Activated CD4-positive, alpha-beta T cell treated with anti-CD3 and anti-CD28 coated beads, Interleukin-2, Interleukin-6, amounts not matched to agents 100 ng/mL and 50 ng/mL, durations not matched to agents 16 hours and 8 hours (primary cell): ENCODE results near the gene RALGPS1.

Experiments used
- DNase-seq: peaks from one replicate; pipeline ENCODE4 v3.0.0-alpha.2; 2020

The RALGPS1 gene

DNA sequence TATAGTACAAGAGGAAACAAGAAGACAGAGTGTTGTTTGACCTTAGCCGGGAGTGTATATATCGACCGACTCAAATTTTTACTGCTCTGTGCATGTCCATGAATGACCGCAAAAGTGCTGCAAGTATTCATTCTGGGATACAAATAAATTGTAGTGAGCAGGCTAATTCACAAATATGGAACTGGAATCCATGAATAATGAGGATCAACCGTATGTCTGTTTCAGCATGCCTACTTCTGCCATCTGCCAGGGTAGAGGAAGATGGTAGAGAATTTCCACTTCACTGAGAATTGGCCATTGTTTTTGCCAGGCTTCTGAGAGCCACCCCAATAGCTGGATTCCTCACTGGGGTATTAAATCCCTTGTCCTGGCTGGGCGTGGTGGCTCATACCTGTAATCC is 8.5 kb upstream of the RALGPS1 start:
- no peak for DNase-seq

DNA sequence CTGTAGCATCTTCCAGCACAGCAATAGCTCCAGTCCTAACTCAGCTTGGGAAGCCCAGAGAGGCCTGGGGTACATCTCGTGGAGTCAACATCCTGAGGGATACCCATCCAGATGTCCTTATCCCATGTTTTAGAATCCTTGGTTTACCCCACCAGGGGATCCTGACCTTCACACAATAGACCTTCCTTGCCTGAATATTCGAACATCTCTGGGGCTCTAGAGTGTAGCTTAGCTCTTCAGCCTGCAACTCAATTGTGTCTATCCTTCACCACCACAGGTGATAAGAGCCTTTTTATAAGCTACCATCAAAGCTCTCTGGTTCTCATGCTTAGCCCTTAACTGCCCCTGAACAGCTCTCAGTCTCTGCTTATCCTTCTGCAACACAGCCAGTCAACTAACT is 7.5 kb upstream of the RALGPS1 start:
- DNase-seq = no peak

DNA sequence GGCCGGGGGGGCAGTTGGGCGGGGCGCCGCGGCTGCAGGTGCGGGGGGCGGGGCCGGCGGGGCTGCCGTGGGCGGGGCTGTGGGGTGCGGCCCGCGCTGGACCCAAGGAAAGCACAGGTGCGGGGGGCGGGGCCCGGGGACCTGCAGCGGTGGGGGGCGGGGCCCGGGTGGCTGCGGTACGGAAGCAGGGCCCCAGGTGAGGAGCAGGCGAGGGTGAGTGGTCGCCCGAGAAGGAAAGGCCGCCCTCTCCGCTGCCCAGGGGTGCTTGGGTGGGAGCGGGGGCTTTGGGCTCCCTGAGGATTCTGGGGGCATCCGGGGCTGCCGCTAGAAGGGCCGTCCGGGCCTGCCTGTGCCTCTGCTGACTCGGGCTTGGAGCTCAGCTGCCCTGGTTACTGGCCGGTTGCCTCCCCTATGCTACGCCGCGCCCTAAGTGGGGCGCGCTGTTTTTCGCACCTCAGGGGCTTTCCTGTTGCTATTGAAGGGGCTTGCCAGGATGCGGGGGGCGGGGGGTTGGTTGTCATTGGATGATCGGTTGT is 767 bp downstream of the RALGPS1 start:
- peak; percentile 36 for DNase-seq

DNA sequence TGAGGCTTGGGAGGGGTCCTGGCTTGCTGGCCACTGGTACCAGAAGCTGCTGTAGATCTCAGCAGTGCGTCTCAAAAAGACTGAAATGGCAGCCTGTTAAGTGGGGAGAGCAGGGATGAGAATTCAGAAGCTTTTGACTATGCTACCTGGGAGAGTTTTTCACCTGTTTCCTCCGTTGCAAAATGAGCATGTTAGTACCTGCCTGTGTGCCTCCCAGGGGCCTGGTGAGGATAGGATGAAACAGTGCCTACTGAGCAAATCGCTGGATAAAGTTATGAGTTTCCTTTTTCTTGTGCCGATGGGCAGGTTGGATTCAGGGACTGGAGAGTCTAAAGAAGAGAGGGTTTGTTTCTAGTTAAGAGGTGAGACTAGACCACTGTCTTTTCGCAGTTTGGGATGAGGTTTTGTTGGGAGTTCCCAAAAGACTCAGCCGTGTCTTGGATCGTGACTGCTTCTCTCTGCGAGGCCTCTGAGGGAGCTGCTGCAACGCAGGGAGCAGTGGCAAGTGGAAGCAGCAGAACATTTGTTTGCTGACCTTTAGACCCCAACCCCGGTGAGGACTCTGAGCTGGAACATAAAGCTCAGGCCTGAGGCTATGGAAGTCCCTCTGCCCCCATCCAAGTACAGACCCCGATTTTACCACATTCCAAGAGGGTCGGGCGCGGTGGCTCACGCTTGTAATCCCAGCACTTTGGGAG is 1.4 kb downstream of the RALGPS1 start:
- DNase-seq = no peak

DNA sequence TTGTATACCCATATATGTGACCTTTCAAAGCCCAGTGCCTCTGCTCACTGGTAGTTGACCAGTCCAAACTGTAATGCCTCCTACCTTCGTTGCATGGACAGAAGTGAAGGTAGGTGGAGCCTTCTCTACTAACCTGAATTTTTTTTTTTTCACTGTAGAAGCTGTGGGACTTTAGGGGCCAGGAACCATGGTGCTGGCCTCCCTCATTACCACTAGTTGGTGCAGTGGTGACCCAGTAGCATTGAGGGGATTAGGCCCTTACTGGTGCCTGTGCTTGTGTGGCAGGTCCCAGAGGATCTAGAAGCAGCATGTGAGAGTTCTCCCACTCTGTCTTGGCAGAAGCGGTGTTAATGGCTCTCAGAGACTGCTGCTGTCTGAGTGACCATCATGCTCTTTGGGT is 2.3 kb downstream of the RALGPS1 start:
- DNase-seq = no peak

DNA sequence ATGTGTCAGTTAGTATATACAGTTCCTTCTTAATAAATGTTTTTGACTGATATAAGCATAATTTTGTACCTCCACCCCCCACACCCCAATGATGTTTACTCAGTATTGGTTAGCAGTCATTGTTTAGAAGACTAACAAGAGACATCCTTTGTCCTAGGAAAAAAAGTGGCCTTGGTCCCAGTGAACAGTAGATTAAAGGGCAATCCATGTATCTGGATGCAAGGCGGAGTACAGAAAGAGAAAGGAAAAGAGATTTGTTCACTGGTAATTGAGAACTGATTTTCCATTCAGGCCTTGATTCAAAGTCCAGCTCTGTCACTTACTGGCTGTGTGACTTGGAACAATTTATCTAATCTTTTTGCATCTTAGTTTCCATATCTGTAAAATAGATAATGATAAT is 4.6 kb downstream of the RALGPS1 start:
- DNase-seq = no peak

DNA sequence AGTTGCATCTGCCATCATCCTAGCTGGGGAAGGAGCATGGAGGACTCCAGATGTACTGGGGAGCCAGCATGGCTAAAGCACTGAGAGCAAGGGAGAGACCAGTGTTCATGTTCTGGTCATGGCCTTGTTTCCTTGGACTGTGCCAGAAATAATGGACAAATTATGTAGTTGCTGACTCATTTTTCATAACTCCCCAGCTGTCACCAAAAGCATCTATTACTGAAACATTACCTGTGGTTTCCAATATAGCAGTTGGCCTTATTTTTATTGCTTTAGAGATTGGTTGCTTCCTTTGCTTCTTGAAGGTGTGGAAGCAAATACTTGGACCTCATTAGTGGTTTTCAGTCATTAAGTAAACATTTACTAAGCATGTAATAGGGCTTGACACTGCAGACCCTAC is 11.3 kb downstream of the RALGPS1 start:
- DNase-seq = no peak

DNA sequence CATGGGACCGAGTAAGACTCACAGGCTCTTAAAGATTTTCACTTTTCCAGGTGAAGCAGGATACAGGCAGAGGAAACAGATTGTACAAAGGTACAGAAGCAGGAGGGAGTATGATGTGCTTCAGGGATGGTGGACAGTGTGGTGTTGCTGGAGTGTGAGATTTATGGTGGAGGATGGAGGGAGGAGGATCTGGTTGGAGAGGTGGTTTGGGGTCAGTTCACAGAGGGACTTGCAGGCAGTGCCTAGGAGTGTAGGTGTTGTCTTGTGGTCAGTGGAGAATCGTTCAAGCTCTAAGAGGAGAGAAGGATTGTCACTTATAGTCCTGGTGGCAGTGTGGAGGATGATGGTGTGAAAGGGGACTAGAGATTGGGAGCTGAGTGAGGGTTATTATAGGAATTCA is 11.8 kb downstream of the RALGPS1 start:
- DNase-seq = no peak

DNA sequence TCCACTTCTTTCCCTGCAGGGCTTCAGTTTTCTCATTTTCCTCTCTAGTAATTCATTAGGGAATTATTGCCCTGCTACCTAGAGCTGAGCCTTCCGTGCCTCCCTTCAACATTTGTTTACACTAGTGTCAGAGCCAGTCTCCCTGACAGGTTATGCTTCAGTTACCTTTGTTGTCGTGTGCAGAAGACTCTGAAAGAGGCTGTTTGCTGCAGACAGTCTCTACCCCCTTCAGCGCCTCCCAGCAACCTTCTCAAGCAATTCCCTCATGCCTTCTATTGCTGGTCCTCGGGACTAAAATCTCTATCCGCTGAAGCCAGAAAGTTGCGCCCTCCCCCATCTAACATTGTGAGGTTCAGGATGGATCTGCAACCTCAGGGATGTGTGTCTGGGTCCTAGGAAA is 12.8 kb downstream of the RALGPS1 start:
- no peak for DNase-seq

DNA sequence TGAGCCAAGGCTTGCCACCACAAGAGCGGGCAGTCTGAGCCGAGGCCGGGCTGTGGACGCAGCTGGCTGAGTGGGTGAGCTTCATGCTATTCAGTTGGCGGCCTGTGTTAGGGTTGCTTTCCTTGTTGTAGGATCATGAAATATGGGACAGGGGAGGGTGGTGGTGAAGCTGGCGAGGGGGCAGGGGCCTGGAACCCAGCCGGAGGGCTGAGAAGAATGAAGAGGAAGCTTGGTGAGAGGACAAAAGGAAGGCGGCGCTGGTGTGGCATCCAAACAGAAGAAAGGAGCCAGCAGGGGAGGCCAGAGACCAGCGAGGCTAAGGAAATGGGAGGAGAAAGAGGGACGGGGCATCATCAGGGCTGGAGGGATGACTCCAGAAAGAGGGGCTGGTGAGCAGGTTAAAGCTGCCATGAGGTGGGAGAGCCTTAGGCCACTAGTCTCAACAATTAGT is 18.3 kb downstream of the RALGPS1 start:
- no peak for DNase-seq

DNA sequence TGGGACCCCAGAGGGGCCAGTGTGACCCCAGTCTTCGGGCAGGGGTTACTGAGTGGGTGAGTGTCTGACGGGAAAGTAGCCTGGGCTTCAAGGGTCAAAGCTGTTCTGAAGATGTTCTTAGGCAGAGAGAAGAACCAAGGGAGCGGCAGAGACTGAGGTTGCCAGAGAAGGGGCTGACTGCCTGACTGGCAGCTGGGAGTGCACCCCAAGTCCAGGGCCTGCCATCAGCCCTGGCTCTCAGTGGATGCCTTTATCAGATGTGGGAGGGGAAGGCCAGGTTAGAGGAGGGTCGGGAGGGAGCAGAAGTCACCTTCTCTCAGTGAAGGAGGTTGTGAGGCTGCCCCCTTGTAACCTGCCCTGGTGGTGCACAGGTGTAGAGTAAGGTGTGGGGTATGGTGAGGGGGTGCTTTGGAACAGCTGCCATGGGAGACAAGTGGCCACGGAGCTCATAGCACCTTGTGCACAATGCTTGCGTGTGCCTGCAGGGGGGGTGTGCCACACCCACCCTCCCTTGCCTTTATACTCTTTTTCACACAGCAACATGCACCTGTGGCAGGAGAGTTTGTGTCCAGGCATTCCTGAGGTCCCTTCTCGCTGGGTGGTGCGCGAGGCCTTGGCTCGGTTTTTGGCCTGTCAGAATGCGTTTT is 18.9 kb downstream of the RALGPS1 start:
- no peak for DNase-seq

DNA sequence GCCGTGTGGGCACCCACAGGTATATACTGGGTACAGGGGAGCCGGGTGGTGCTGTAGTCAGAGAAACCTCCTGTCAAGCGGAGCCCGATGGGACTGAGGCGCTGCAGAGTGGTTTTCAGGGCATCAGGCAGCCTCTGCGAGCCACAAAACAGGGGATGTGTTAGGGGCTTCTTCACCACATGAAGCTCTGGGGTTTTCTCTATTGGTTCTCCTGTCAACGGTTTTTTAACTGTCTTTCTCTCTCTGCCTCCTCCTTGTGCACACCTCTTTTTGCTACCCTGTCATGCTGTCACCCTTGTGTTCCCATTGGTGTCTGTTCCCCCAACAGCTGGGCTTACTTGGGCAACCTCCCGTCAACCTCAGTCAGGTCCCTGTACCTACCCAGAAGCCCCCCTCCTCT is 19.9 kb downstream of the RALGPS1 start:
- no peak for DNase-seq

DNA sequence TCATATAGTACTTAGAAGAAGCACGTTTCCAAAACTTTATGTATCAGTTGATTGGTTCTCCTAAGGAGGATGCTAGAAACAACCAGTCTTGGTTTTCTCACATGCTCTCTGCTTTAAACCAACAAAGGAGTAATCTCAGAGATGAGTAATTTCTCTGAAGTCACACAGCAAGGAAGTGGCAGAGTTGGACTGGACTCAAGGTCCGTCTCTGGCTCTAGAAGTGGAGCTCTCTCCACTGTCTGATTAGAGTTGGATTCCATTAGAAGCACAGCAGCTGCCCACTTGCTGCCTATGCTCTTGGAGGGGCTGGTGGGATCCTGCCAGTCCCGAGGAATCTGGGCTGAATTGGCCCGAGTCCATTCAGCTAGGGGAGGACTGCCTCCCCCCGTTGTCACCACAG is 21.0 kb downstream of the RALGPS1 start:
- no peak for DNase-seq

DNA sequence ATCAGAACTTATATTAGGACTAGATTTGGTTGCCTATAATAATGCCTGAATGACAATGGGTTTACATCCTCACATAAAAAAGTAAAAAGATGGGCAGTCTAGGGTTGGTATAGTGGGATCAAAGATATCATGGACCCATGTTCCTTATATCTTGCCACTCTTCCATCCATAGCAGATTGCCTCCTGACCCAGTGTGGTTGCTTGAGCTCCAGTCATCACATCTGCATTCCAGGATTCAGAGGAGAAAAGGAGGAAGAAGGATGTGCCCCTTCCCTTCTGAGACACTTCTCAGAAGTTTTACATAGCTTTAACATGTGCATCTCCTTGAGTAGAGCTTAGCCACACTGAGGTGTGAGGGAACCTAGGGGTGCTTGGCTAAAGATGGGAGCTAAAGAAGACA is 22.9 kb downstream of the RALGPS1 start:
- DNase-seq = no peak

DNA sequence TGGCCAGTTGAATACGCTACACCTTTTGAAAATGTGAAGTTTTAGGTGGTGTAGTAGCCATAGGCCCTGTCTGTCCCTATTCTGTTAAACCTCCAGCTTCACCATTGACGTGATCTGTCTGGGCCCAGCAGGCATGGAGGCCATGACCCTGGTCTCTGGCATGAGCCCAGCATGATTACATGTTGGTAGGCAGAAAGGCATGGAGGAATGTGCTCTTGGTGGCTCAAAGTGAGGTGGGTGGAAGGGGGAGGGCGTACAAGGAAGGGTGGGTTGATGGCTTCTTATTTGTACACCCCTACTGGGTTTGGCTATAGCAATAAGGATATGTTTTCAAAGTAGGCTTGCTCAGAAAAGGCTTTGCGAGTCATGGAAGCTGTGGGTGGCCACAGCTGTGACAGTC is 23.7 kb downstream of the RALGPS1 start:
- DNase-seq = no peak

DNA sequence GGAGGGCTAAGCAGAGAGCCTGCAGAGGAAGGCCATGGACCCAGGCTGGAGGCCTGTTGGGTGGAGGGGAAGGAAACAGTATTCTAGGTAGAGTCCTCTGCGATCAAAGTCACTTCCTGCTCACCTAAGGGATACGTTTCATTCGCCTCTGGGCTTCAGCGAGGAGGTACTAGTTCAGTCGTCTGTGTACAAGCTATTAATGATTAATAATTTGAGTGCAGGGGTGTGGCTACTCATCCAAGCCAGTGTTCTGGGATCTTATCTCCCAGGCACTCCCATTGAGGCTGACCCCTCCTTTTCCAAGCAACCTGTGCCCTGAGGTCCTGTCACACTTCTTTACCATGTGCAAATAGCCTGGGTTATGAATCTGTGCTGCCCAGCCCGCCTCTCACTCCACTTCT is 25.2 kb downstream of the RALGPS1 start:
- no peak for DNase-seq

DNA sequence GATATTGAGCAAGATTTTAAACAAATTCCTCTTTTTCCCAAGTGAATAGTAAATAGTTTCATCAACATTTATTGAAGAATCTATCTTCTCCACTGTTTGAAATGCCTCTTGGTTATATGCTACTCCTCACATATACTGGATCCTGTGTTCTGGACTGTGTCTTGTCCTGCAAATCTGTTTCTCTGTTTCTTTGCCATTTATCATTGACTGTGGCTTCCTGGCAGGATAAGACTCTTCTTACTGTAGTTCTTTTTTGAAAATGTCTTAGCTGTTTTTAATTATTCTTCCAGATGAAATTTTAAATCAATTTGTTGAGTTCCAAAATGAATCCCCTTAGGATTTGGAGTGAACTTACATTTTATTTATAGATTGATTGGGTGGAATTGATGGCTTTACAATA is 27.8 kb downstream of the RALGPS1 start:
- DNase-seq = no peak

DNA sequence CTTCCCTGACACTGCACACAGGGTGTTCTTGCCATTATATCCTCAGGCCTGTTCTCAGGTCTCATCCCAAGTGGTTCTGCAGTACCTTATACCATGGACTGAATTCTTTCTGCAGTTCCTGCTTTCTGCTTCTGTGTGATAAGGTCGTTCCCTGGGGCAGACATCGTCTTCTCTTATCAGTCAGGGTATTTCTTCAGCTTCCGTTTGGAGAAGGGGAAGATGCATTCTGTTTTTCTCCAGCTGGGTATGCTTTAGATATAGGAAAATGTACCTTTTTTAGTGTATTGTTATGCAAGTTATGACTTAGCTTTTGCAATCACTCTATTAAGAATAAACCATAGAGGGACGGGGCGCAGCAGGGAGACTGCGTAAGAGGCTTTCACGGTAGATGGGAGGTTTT is 31.1 kb downstream of the RALGPS1 start:
- DNase-seq = no peak

DNA sequence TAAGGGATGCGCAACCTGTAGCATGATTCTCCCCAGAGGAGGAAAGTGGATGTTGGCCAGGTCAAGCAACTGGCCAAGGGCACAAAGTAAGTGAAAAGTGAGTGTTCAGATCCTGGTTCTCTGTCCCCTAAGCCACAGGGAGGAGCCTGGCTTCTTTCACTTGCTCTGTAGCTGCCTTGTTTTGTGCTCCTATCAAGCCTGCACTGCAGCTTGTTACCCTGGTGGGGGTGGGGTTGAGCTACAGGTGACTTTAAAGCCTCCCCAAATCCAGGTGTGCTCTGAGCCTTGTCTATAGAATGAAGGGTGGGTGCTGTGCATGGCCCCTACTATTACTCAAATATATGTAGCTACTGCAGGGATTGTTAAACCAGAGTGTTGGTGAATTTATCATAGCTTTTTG is 32.9 kb downstream of the RALGPS1 start:
- peak; percentile 10 for DNase-seq

DNA sequence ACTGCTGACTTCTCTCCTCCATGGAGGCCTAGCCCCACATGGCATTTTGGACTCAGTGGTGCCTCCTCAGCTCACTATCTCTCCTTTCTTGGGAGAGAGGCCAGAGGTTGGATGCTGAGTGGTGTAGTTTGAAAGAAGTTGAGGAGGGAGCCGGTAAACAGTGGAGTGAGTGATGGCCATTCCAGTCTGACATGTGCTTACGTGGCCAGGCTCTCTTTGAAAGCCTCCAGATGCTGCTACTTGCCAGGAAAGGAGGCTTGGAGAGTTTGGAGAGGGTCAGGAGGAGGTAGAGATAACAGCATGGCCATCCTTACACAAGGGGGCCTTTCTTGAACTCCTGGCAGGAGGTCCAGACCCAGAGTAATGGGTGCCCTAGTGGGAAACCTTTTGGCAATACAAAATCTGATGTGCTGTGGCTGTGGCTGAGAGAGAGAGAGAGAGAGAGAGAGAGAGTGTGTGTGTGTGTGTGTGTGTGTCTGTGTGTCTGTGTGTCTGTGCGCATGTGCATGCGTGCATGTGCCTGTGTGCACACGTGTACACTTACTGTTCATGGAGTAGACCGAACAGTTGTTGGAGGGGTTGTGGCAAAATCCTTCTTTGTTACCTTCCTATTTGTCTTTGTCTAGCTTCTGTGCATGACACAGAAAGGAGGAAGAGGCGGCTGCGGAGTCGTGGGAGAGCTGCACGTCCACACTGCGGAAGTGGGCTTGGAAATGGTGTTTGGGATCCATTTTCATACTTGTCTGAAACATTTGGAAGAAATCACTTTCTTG is 37.8 kb downstream of the RALGPS1 start:
- DNase-seq = no peak

DNA sequence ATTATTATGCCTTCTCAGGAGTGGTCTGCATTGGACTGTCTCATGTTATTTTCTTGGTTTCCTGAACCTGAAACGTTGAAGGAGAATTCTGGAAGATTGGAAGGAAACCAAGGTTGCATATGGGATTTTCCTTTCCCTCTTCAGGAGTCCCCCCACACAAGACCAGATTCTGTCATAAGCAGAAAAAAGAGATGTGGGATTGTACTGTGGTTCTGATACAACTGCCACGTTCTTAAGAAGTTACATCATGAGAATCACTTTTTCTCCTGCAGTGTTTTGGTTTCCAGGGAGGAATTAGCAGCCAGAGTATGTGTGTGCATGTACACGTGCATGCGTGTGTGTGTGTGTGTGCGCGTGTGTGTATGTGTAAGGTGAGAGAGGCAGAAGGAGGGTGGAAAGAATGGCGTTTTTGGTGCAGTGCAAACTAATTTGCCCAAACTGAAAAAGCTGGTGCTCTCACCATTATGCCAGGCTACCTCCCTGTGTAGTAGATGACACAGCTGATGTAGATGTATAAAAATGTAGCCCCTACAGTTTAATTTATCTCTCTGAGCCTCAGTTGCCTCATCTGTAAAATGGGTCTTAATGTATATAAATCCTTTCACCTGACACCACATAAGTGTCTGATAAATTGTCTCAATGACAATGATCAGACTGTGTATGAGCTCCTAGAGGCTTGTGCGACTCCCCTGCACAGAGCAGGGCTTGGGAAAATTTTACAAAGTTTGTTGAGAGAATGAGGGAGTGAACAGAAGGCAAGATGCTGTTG is 38.6 kb downstream of the RALGPS1 start:
- DNase-seq = no peak

DNA sequence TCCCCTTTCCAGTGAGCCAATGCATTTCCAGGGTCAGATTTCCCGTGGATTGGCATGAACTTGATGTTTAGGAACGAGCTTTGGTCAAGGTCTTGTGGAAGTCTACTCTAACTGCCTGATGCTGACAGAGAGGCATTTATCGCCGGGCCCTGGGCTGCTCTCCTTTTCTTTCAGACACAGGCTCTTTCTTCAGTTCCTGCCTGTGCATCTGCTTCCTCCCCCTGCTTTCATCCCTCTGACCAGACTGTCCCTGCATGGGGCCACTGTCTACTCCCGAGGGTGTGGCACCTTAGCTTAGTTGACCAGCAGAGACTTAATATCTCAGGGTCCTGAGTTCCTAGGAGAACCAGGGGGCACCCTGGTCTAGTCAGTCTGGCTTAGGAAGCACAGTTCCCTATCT is 41.2 kb downstream of the RALGPS1 start:
- DNase-seq = no peak
